Mesendoderm (in vitro differentiated cells): ENCODE data around the gene HIKESHI.

Source experiments
- DNase-seq: peaks from one replicate; pipeline ENCODE4 v3.0.0; 2013
- H2AK5ac ChIP-seq: 2 replicates; pipeline ENCODE4 v1.6.1; 2013; ENCODE audit warnings: low read length, inconsistent platforms
- H2BK120ac ChIP-seq: 2 replicates; pipeline ENCODE4 v1.6.1; 2013; ENCODE audit warnings: low read depth, mild to moderate bottlenecking, low read length, moderate library complexity, mixed read lengths
- H2BK15ac ChIP-seq: replicated peaks from 2 replicates; pipeline ENCODE4 v1.6.1; 2013; ENCODE audit warnings: low read depth, mild to moderate bottlenecking, moderate library complexity
- H2BK5ac ChIP-seq: 2 replicates; pipeline ENCODE4 v1.6.1; 2013; ENCODE audit warnings: low read length, inconsistent platforms
- H3K18ac ChIP-seq: 2 replicates; pipeline ENCODE4 v1.6.1; 2013; ENCODE audit warnings: mild to moderate bottlenecking, low read length, mixed read lengths
- H3K23ac ChIP-seq: one replicate; pipeline ENCODE4 v1.6.1; 2013; ENCODE audit warnings: low read length
- H3K27ac ChIP-seq: 2 replicates; pipeline ENCODE4 v1.5.1; 2013; ENCODE audit warnings: low read depth, mild to moderate bottlenecking, inconsistent platforms, low read length, moderate library complexity
- H3K27me3 ChIP-seq: 2 replicates; pipeline ENCODE4 v1.6.1; 2013; ENCODE audit warnings: low read length, control low read depth, mild to moderate bottlenecking, inconsistent platforms; ENCODE audit not compliant: insufficient read depth, poor library complexity
- H3K36me3 ChIP-seq: 2 replicates; pipeline ENCODE4 v1.6.1; 2013; ENCODE audit warnings: low read length, inconsistent platforms; ENCODE audit not compliant: control insufficient read depth, insufficient read depth
- H3K4ac ChIP-seq: one replicate; pipeline ENCODE4 v1.6.1; 2013; ENCODE audit warnings: low read depth, mild to moderate bottlenecking, low read length, moderate library complexity
- H3K4me1 ChIP-seq: 2 replicates; pipeline ENCODE4 v1.6.1; 2013; ENCODE audit warnings: low read depth, low read length, inconsistent platforms; ENCODE audit not compliant: control insufficient read depth
- H3K4me2 ChIP-seq: 2 replicates; pipeline ENCODE4 v1.6.1; 2013; ENCODE audit warnings: low read length
- H3K4me3 ChIP-seq: 2 replicates; pipeline ENCODE4 v1.5.1; 2013; ENCODE audit warnings: mild to moderate bottlenecking, low read length
- H3K56ac ChIP-seq: one replicate; pipeline ENCODE4 v1.6.1; 2013; ENCODE audit warnings: low read length
- H3K79me1 ChIP-seq: 2 replicates; pipeline ENCODE4 v1.6.1; 2013; ENCODE audit warnings: low read length, inconsistent platforms
- H3K79me2 ChIP-seq: 2 replicates; pipeline ENCODE4 v1.6.1; 2013; ENCODE audit warnings: mild to moderate bottlenecking, low read length; ENCODE audit not compliant: control insufficient read depth, insufficient read depth
- H3K9ac ChIP-seq: 2 replicates; pipeline ENCODE4 v1.6.1; 2013; ENCODE audit warnings: low read length, inconsistent platforms
- H4K5ac ChIP-seq: one replicate; pipeline ENCODE4 v1.6.1; 2013; ENCODE audit warnings: low read length
- H4K8ac ChIP-seq: one replicate; pipeline ENCODE4 v1.6.1; 2013; ENCODE audit warnings: low read depth, mild to moderate bottlenecking, control low read depth, low read length, moderate library complexity
- WGBS: extraction: QIAGEN DNeasy Blood & Tissue Kit; methylation state at CpG from one replicate; pipeline ENCODE4 v1.1.7; 2013; ENCODE audit warnings: low lambda C conversion rate, missing lambda C conversion rate; ENCODE audit not compliant: insufficient coverage; ENCODE audit errors: extremely low coverage; 5-methylcytosine and 5-hydroxymethylcytosine counted together

The HIKESHI gene

DNA sequence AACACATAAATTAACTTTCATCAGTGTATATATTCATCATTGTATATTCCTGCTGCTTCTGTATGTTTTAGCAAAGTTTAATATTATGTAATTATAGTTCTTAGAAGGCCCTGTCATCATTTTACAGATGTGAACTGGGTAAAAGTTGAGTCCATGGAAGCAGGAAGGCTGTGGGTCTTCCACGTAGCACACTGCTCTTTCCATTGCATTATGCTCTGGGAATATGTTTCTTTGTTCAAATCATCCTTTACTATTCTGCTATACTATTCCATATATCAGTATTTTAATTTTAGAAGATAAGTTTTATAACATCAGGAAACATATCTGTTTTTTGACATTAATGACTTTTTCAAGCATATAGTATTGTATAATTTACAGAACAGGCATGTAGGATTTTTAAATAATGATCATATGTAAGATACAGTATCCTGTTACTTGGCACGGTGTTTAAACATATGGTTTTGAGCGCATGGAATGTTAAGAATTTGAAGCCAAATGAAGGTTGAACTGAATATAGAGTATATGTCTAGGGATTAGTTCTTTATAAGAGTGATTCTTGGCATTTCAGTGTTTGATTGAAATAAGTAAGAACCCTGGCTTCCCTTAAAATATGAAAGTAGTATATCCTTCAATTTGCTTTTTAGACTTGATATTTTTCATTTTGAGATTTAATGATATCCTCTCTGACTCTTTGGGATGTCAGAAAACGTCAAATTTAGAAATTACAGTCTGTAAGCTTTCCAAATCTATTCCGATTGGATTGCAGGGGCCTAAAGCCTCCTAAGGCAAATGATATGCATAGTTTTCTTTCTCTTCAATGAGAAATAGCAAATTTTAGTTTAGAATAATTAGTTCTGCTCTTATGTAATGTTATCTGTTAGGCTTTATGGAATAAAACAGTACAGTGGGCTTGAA is 81.3 kb downstream of the HIKESHI start:
- no peaks in the 10 kb centered on the region for H3K79me1 ChIP-seq
- no peak for DNase-seq

DNA sequence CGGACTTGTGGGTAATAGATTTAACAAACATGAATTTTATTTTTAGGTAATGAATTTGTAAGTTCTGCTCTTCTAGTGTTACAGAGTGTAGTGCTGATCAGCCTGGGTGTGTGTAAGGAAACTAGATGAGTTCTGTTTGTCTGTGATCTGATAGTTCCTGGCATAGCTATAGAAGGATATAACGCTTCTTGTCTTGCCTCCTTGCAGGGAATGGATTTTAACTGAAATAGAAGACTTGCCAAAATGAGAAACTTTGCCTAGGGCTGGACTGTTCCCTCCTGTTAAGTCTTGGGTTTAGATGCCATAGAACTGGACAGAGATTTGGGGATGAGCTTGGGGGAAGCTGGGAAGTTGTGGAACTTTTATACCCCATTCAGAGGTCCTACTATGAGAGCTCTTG is 84.2 kb downstream of the HIKESHI start:
- Histone ChIP-seq H3K23ac (no peak overlapping the region), H3K56ac (no peak overlapping the region), H3K4me2 (no peak overlapping the region), H3K36me3 (no peaks in the 10 kb centered on the region), H3K18ac (no peak overlapping the region), H3K27ac (no peak overlapping the region), H2AK5ac (no peak overlapping the region), H4K8ac (no peak overlapping the region), H2BK5ac (no peak overlapping the region), H3K4me1 (no peaks in the 10 kb centered on the region), H4K5ac (no peak overlapping the region), H3K4me3 (no peak overlapping the region), H3K9ac (no peak overlapping the region), H3K79me1 (no peaks in the 10 kb centered on the region), H2BK120ac (no peak overlapping the region), H3K4ac (no peak overlapping the region), H3K79me2 (no peaks in the 10 kb centered on the region), H2BK15ac (no peak overlapping the region), H3K27me3 (no peaks in the 10 kb centered on the region)
- DNase-seq, result no peak
- no CpG with 5 or more reads among the region's 2 CpGs for WGBS

More for the DNA sequence above, 81.3 kb downstream of the HIKESHI start:
- H2BK120ac ChIP-seq, result no peak overlapping the region
- H2BK15ac ChIP-seq, result no peak overlapping the region
- no peak overlapping the region for H3K4me3 ChIP-seq
- H4K5ac ChIP-seq, result no peak overlapping the region
- no peaks in the 10 kb centered on the region for H3K27me3 ChIP-seq
- H3K27ac ChIP-seq, result no peak overlapping the region
- WGBS, result no CpG with 5 or more reads among the region's 5 CpGs
- no peak overlapping the region for H3K4me2 ChIP-seq
- no peak overlapping the region for H3K56ac ChIP-seq
- H3K4me1 ChIP-seq, result no peaks in the 10 kb centered on the region
- H3K4ac ChIP-seq, result no peak overlapping the region
- H3K36me3 ChIP-seq, result no peaks in the 10 kb centered on the region
- H3K79me2 ChIP-seq, result no peaks in the 10 kb centered on the region
- no peak overlapping the region for H2BK5ac ChIP-seq
- H4K8ac ChIP-seq, result no peak overlapping the region
- H2AK5ac ChIP-seq, result no peak overlapping the region
- no peak overlapping the region for H3K18ac ChIP-seq
- no peak overlapping the region for H3K23ac ChIP-seq
- no peak overlapping the region for H3K9ac ChIP-seq

DNA sequence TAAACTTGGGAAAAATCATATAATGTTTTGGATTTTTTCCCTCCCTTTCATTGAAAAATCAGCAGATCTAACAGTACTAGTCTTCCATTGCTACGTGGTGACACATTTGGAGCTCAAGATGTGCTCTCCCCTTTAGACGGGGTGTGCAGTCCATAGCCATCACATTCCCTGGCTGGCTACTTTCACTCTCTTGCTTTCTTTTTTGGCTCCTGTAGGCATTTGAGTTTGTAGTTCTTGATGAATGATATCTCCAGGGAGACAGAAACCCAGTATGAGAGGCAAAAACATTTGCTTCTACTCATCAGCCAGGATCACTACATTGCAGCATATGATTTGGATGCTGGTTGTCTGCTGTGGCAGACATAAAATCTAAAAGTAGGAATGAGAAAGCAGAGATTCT is 84.7 kb downstream of the HIKESHI start:
- Histone ChIP-seq H3K79me1 (no peaks in the 10 kb centered on the region), H3K27ac (no peak overlapping the region), H4K5ac (no peak overlapping the region), H2AK5ac (no peak overlapping the region), H3K4me2 (no peak overlapping the region), H3K79me2 (no peaks in the 10 kb centered on the region), H3K4me3 (no peak overlapping the region), H3K18ac (no peak overlapping the region), H2BK5ac (no peak overlapping the region), H3K27me3 (no peaks in the 10 kb centered on the region), H3K9ac (no peak overlapping the region), H3K23ac (no peak overlapping the region), H3K4me1 (no peaks in the 10 kb centered on the region), H3K36me3 (no peaks in the 10 kb centered on the region), H3K4ac (no peak overlapping the region), H2BK120ac (no peak overlapping the region), H3K56ac (no peak overlapping the region), H4K8ac (no peak overlapping the region), H2BK15ac (no peak overlapping the region)
- no CpG with 5 or more reads among the region's 2 CpGs for WGBS
- no peak for DNase-seq

DNA sequence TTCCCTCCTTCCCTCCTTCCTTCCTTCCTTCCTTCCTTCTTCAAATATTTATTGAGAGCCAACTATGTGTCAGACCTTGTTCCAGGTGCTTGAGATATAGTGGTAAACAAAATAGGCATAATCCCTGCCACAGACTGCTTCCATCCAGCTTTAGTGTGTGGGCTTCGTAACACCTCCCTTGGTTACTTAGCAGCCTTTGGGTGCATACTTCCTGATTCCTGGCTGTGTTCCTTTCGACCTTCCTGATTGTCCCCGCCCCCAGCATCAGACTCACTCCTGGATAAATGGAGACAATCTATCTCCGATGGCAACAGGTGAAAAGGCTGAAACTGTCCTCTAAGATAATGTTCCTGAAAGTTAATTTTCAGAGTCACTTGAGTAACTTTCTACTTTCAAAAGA is 86.2 kb downstream of the HIKESHI start:
- no peak overlapping the region for H2AK5ac ChIP-seq
- H3K27ac ChIP-seq, result no peak overlapping the region
- no peaks in the 10 kb centered on the region for H3K27me3 ChIP-seq
- H3K4me2 ChIP-seq, result no peak overlapping the region
- H3K79me2 ChIP-seq, result no peaks in the 10 kb centered on the region
- H4K5ac ChIP-seq, result no peak overlapping the region
- H3K9ac ChIP-seq, result no peak overlapping the region
- H3K36me3 ChIP-seq, result no peaks in the 10 kb centered on the region
- H3K56ac ChIP-seq, result no peak overlapping the region
- no peaks in the 10 kb centered on the region for H3K4me1 ChIP-seq
- H4K8ac ChIP-seq, result no peak overlapping the region
- DNase-seq, result peak; percentile 23
- no peak overlapping the region for H3K18ac ChIP-seq
- H2BK5ac ChIP-seq, result no peak overlapping the region
- no peak overlapping the region for H3K4ac ChIP-seq
- no CpG with 5 or more reads among the region's 4 CpGs for WGBS
- H3K4me3 ChIP-seq, result no peak overlapping the region
- no peaks in the 10 kb centered on the region for H3K79me1 ChIP-seq
- H3K23ac ChIP-seq, result no peak overlapping the region
- H2BK15ac ChIP-seq, result no peak overlapping the region
- H2BK120ac ChIP-seq, result no peak overlapping the region

DNA sequence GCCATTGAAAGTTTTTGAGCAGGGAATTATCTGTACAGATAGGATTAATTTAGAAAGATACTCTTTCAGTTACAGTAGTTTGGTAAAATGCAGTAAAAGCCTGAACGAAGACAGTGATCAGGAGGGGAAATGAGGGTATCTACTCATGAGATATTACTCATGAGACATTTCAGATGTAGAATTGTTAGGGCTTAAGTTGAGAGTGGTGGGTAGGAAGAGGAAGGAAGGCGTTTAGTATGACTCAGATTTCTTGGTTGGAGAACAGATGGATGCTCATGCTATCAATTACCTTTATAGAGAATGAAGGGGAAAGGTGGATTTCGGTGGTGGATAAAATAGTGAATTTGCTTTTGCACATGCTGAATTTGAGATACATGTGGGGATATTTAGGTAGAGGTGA is 88.4 kb downstream of the HIKESHI start:
- DNase-seq, result no peak
- Histone ChIP-seq H3K27me3 (no peaks in the 10 kb centered on the region), H3K4me1 (no peaks in the 10 kb centered on the region), H4K5ac (no peak overlapping the region), H3K4me2 (no peak overlapping the region), H2BK5ac (no peak overlapping the region), H2BK120ac (no peak overlapping the region), H3K4me3 (no peak overlapping the region), H3K56ac (no peak overlapping the region), H2BK15ac (no peak overlapping the region), H3K27ac (no peak overlapping the region), H3K9ac (no peak overlapping the region), H2AK5ac (no peak overlapping the region), H4K8ac (no peak overlapping the region), H3K4ac (no peak overlapping the region), H3K79me1 (no peaks in the 10 kb centered on the region), H3K18ac (no peak overlapping the region), H3K23ac (no peak overlapping the region), H3K36me3 (no peaks in the 10 kb centered on the region), H3K79me2 (no peaks in the 10 kb centered on the region)
- 100% methylated on average over 1 of the region's 3 CpGs for WGBS
